ENCODE data around the gene SMARCD3.

Gene SMARCD3

DNA sequence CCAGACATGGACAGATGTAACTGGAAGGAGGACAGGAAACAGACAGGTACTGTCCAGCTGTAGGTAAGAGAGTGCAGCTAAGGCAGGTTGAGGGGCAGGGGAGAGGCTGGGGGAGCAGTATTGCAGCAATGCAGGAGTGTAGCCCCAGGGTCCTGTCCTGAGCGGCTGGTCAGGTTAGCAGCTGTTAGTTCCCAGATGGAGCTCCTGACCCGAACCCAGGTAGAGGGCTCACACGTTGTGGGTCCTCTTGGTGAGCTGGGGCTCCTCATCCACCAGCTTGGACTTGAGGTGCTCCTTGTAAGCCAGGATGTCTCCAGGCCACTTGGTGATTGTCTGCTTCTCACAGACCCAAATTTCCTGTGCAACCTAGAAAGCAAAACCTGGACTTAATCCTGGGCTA, 34.7 kb downstream of the SMARCD3 start:
- in situ Hi-C loops (cut with MboI; ENCODE audit: low sequenced_read_pairs), result no loop called here

DNA sequence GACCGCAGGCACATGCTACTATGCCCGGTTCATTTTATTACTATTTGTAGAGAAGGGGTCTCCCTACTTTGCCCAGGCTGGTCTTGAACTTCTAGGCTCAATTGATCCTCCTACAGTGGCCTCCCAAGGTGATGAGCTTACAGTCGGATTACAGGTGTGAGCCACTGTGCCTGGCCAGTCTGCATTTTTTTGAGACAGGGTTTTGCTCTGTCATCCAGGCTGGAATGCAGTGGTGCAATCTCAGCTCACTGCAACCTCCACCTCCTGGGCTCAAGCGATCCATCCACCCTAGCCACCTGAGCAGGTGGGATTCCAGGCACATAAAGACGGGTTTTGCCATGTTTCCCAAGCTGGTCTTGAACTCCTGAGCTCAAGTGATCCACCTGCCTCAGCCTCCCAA, 35.9 kb downstream of the SMARCD3 start:
- in situ Hi-C loops (cut with MboI; ENCODE audit: low sequenced_read_pairs), result no loop called here

DNA sequence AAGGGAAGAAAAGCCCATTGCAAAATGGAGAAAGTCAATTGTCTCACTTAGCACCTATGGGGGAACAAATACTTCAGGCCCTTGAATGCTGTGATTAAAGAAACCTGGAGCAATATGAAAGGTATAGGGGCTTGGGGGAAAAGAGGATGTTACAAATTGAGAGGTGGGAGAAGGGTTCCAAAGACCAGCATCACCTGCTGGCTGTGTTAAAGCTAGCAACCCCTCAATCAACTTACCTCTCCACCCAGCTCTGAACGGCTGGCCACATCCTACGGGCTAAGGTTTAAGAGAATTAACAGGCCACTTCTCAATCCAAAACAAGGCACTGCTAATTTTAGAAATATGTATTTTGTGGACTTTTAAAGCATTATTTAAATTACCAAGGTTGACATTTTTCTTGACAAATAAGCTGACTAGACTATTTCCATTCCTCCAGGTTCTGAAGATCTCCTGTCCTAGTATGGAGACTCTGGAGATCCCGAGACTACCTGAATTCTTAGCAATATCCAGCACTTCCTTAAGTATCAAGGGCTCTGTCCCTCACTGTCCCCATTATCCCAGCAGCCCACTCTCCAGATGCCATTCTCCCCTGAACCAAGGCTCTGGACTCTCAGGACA, 37.2 kb downstream of the SMARCD3 start:
- in situ Hi-C loops (cut with MboI; ENCODE audit: low sequenced_read_pairs), result no loop called here

GRCh38 chr7:151210087-151210854, 38.2 kb downstream of the SMARCD3 start, which contains the start of gene H2BK1:
Gene H2BK1, minus strand, starts transcription at chr7:151210488. Its CDS starts 170 bp downstream, at chr7:151210318.
- in situ Hi-C loops (cut with MboI; ENCODE audit: low sequenced_read_pairs), result no loop called here

GRCh38 chr7:151209588-151209987, 38.9 kb downstream of the SMARCD3 start:
- in situ Hi-C loops (cut with MboI; ENCODE audit: low sequenced_read_pairs), result no loop called here

DNA sequence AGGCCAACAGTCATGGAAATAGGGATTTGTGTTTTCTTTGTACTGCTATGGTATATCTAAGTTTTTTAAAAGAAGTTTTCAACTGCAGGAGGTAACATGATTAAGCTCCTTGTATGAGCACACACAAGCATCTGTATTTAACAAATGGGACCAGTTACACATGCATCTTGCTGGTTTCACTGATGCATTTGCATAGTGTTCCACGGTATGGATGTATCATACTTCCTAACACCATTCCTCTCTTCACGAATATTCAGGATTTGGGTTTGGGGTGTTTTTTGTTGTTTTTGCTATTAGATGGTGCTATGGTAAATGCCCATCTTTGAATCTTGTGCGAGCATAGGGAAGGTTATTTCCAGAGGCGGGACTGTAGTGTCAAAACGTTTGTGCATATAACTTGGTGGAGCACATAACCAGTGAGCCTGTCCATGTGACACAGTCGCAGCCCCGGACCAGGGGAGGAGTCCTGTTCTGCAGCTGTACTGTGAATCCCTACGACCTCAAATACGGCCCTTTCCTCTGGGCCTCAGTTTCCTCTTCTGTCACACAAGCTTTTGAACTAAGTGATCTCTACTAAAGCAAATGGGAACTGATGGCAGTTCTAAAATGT, 40.1 kb downstream of the SMARCD3 start:
- in situ Hi-C loops (cut with MboI; ENCODE audit: low sequenced_read_pairs), result no loop called here

DNA sequence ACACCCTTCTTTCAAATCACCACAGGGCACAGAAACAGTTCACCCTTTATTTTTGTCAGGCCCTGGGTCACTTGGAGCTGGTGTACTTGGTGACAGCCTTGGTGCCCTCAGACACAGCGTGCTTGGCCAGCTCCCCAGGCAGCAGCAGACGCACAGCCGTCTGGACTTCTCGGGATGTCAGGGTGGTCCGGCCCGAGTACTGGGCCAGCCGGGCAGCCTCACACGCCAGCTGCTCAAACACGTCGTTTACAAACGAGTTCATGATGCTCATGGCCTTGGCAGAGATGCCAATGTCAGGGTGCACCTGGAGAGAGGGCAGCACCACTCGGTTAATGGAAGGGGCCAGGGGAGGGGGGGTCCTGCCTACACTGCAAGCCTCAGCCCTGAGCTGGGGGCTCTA, 40.7 kb downstream of the SMARCD3 start:
- in situ Hi-C loops (cut with MboI; ENCODE audit: low sequenced_read_pairs), result no loop called here

- in situ Hi-C loops (cut with MboI; ENCODE audit: low sequenced_read_pairs), result no loop called here
Measured at GRCh38 chr7:151207315-151207714, 41.2 kb downstream of the SMARCD3 start.

- in situ Hi-C loops (cut with MboI; ENCODE audit: low sequenced_read_pairs), result no loop called here
Measured at GRCh38 chr7:151206914-151207313, 41.6 kb downstream of the SMARCD3 start.

DNA sequence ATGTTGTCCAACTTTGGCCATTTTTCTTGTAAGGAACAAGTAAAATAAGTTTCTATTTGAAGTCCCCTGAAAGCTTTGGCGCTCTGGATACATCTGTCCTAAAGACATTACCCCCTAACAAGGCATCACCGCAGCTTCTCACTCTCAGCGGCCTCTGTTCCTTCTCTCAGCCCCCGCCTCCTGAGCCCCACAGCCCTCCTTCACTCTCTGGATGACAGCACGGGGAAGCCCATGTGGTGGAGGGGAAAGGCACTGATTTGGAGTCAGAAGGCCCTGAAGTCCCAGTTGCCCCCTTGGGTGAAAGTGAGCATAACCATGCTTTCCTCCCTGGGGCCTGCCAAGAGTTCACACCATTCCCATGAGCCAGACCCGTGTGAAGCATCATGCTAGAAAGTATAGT, 42.8 kb downstream of the SMARCD3 start:
- in situ Hi-C loops (cut with MboI; ENCODE audit: low sequenced_read_pairs), result no loop called here

GRCh38 chr7:151204383-151205032, 44.0 kb downstream of the SMARCD3 start:
- in situ Hi-C loops (cut with MboI; ENCODE audit: low sequenced_read_pairs), result no loop called here

GRCh38 chr7:151202836-151203235, 45.7 kb downstream of the SMARCD3 start:
- in situ Hi-C loops (cut with MboI; ENCODE audit: low sequenced_read_pairs), result no loop called here

DNA sequence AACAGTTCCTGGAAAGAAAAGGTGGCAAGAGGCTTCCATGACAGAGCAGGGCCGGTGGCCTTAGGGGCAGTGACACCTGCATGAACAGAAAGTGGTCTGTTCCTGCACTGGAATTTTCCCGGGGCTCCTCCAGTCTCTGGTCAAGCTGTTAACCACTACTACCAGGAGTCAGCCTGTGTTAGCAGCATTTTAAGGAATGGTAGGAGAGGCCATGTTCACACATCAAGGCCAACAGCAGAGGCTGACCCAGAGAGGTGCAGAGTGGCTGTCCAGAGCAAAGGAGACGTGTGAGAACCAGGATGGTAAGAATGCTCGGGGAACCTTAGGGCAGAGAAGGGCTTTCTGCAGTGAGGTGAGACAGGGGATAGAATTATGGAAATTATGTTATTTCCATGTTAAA, 46.7 kb downstream of the SMARCD3 start:
- in situ Hi-C loops (cut with MboI; ENCODE audit: low sequenced_read_pairs), result no loop called here

GRCh38 chr7:151201344-151201743, 47.1 kb downstream of the SMARCD3 start:
- in situ Hi-C loops (cut with MboI; ENCODE audit: low sequenced_read_pairs), result no loop called here

- in situ Hi-C loops (cut with MboI; ENCODE audit: low sequenced_read_pairs), result no loop called here
Measured at GRCh38 chr7:151198945-151199848, 49.3 kb downstream of the SMARCD3 start.

- in situ Hi-C loops (cut with MboI; ENCODE audit: low sequenced_read_pairs), result no loop called here
Measured at GRCh38 chr7:151197932-151198331, 50.6 kb downstream of the SMARCD3 start.

GRCh38 chr7:151195616-151196450, 52.7 kb downstream of the SMARCD3 start:
- in situ Hi-C loops (cut with MboI; ENCODE audit: low sequenced_read_pairs), result no loop called here

DNA sequence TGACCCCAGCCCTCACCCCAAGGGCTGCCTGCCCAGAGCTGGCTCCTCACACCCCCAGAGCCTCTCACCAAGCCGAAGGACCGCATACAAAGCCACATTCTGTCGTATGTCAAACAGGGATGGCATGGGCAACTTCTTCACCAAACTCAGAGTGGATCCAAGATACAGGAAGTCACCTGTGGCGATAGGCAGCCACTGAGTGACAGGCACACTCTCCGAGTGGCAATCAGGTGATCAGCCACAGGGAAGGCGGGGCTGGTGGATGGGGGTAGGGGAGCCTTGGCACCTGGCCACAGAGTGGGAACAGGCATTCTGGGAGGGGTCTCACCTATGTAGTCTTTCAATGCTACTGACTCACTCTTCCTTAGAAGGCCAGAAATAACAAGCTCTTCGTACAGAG, 54.3 kb downstream of the SMARCD3 start:
- in situ Hi-C loops (cut with MboI; ENCODE audit: low sequenced_read_pairs), result no loop called here

DNA sequence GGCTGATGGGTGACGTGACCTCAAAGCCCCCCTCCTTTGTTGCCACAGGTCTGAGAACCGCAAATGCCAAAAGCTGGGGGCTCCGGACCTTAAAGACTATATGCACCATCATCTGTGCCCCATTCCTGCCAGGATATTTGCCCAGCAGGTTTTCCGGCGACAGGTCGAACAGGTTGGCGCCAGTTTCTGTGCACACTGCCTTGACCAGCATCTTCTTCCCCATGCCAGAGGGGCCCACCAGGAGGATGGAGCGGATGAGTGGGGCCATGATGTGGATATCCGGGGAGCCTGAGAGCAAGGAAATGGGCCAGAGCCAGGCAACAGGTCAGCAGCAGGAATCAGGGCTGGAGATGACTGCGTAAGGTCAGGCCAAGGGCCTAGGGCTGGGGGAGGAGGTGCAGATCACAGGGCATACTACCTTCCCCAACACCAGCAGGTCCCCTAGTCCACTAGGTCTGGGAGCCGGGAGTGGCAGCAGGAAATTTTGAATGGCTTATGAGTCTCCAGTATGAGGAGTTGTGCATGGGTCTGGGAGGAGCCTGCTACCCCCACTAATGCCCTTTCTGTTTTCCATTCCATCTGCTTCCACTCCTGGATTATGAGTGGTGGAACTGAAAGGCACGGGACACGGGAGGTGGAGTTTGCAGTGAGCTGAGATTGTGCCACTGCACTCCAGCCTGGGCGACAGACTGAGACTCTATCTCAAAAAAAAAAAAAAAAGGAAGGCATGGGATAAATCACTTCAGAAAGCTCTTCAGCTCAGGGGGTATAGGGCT, 55.1 kb downstream of the SMARCD3 start:
- in situ Hi-C loops (cut with MboI; ENCODE audit: low sequenced_read_pairs), result no loop called here

All from HL-60/S4 (cell line).